ENCODE results near the gene JARID2. TPM values are rescaled to one million over a fixed set of nuclear protein-coding genes. Genes with fewer than 3 reads are reported as not detected.

JARID2 gene
- total RNA-seq, 4 donors from 2014 or later: 11.6 to 22.5 (median 16.4) TPM

DNA sequence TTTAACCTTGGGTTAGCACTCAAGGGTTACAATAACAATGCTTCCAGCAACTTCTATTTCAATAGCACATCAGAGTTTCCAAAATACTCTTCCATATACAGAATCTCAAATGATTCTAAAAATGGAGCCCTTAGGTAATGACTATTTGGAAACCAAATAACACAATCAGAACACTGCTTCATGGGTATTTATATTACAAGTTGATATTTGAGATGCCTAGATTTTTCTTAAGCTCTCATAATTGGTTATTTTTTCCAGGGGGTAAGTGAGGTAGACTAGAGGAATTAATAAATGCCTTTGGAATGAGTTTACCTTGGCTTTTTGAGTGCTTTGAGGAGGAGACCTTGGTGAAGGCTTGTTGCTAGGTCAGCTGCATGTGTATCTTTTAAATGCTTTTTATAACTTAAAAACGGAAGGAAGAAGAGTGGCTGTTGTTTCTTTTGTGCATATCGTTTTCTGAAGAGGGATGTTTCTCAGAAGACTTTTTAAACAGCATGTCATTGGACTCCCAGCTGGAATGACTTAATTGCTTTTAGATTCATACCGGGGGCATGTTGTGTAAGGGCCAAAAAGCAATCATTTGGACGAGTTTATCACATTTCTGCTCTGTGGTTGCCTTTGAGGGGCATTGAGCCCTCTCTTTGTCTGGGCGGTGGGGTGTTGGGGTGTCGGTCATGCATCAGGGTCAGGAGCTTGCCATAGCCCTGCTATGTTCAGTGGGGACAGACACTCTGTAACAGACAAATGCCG lies 230.9 kb downstream of the JARID2 start:
- Histone ChIP-seq H3K4me3 (no peak overlapping the region), H3K36me3 (no peaks in the 10 kb centered on the region), H3K27ac (peak overlapping the region; percentile 71 to 87 (median 83)), H3K9me3 (no peaks in the 10 kb centered on the region), H3K4me1 (peaks cover 70 to 84% of the 10 kb centered on the region in 2 donors), H3K27me3 (no peaks in the 10 kb centered on the region)
- in situ Hi-C loops (cut with MboI; ENCODE audit: low sequenced_read_pairs in 4 of 4) (loop anchor here in 2 of 4 donors (25.0 kb wide), 3 partner anchors 215 to 1265 kb away; no protein-coding TSS in a partner anchor), intact Hi-C loops (cut with DNase I; ENCODE audit: low total_unique reads) (loop anchor here (5.0 kb wide), 1 partner anchor 230 kb away; the partner anchor contains the start of gene JARID2)
- TF ChIP-seq CTCF (IDR thresholded peaks at IDR 0.05 in 4 of 5, conservative IDR thresholded peaks at IDR 0.05 in 1 of 5): no peak
- TF ChIP-seq POLR2A (IDR thresholded peaks at IDR 0.05): no peak
- peak; percentile 12 to 30 for ATAC-seq
- no peak for DNase-seq

GRCh38 chr6:15477746-15478145 lies 231.9 kb downstream of the JARID2 start:
- DNase-seq (no peak), ATAC-seq (no peak)
- H3K4me1 ChIP-seq: peaks cover 76 to 91% of the 10 kb centered on the region in 2 donors
- TF ChIP-seq CTCF (IDR thresholded peaks at IDR 0.05 in 4 of 5, conservative IDR thresholded peaks at IDR 0.05 in 1 of 5): no peak
- no peak for TF ChIP-seq POLR2A (IDR thresholded peaks at IDR 0.05)
- no peaks in the 10 kb centered on the region for H3K36me3 ChIP-seq
- no peaks in the 10 kb centered on the region for H3K27me3 ChIP-seq
- no peak overlapping the region for H3K4me3 ChIP-seq
- H3K27ac ChIP-seq: peak overlapping the region; percentile 71 to 87 (median 83)
- intact Hi-C loops (cut with DNase I; ENCODE audit: low total_unique reads) (loop anchor here (5.0 kb wide), 1 partner anchor 230 kb away; the partner anchor contains the start of gene JARID2), in situ Hi-C loops (cut with MboI; ENCODE audit: low sequenced_read_pairs in 4 of 4) (loop anchor here in 2 of 4 donors (25.0 kb wide), 3 partner anchors 215 to 1265 kb away; no protein-coding TSS in a partner anchor)
- H3K9me3 ChIP-seq: no peaks in the 10 kb centered on the region

DNA sequence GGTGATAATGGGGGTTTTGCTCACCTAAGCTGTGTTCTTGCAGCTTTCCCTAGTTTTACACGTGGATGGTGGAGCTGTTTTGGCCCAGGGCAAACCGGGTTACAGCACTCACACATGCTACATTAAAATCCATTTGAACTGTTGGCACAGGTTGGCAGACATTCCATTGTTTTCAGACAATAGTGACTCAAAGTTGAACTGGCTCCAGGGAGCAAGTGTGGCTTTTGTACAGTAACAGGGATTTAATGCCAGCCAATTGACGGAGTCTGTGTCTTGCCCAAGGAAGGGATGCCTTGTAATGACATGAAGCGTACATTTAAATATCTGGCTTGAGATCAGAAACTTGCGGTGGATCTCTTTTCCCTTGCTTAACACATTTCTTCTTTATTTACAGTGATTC lies 233.9 kb downstream of the JARID2 start:
- no peaks in the 10 kb centered on the region for H3K27me3 ChIP-seq
- ATAC-seq (no peak), DNase-seq (no peak)
- H3K36me3 ChIP-seq: no peaks in the 10 kb centered on the region
- H3K9me3 ChIP-seq: no peaks in the 10 kb centered on the region
- peak overlapping the region; percentile 75 to 87 (median 83) for H3K27ac ChIP-seq
- peaks cover 82 to 92% of the 10 kb centered on the region in 2 donors for H3K4me1 ChIP-seq
- in situ Hi-C loops (cut with MboI; ENCODE audit: low sequenced_read_pairs in 4 of 4): loop anchor here in 2 of 4 donors (25.0 kb wide), 3 partner anchors 217 to 1267 kb away; no protein-coding TSS in a partner anchor
- TF ChIP-seq POLR2A (IDR thresholded peaks at IDR 0.05): no peak
- no peak for TF ChIP-seq CTCF (IDR thresholded peaks at IDR 0.05 in 4 of 5, conservative IDR thresholded peaks at IDR 0.05 in 1 of 5)
- intact Hi-C loops (cut with DNase I; ENCODE audit: low total_unique reads): loop anchor here (5.0 kb wide), 2 partner anchors 117 to 232 kb away; partner anchors contain the start of gene JARID2
- H3K4me3 ChIP-seq: no peak overlapping the region

- no peaks in the 10 kb centered on the region for H3K36me3 ChIP-seq
- H3K4me3 ChIP-seq: peak overlapping the region in 1 of 4 donors; percentile 4
- no peaks in the 10 kb centered on the region for H3K9me3 ChIP-seq
- in situ Hi-C loops (cut with MboI; ENCODE audit: low sequenced_read_pairs in 4 of 4): loop anchor here in 2 of 4 donors (25.0 kb wide), 3 partner anchors 218 to 1268 kb away; no protein-coding TSS in a partner anchor
- ATAC-seq (no peak), DNase-seq (no peak)
- H3K4me1 ChIP-seq: peaks cover 82 to 92% of the 10 kb centered on the region in 2 donors
- H3K27ac ChIP-seq: peak overlapping the region; percentile 75 to 87 (median 83)
- no peak for TF ChIP-seq POLR2A (IDR thresholded peaks at IDR 0.05)
- intact Hi-C loops (cut with DNase I; ENCODE audit: low total_unique reads): loop anchor here (5.0 kb wide), 1 partner anchor 118 kb away; no protein-coding TSS in a partner anchor
- no peaks in the 10 kb centered on the region for H3K27me3 ChIP-seq
Measured at GRCh38 chr6:15480525-15480924, 234.7 kb downstream of the JARID2 start.

Data from gastrocnemius medialis (tissue), 4 donors.